Sciatic nerve (tissue), 2 donors: ENCODE data around the gene BCAM. TPM values are rescaled to one million over a fixed set of nuclear protein-coding genes. Genes with fewer than 3 reads are reported as not detected.
A peak's percentile ranks its signal among the peaks of the same experiment; 100 is the strongest.

Experiments
- ATAC-seq: fragments of 200-7000 bp; cut with Tn5 transposase; one replicate; pipeline ENCODE4 v1.9.1; 2020; ENCODE audit warnings: mild to moderate bottlenecking, moderate library complexity
- DNase-seq: peaks from one replicate; pipeline ENCODE4 v3.0.0-alpha.2; 2020; ENCODE audit warnings: low spot score
- intact Hi-C: fragments of 100-400 bp; cut with DNase I; formaldehyde crosslinking; loops from one replicate; pipeline ENCODE4 v1.14.2; 2022
- total RNA-seq: library from RNA; stranded (reverse); fragmentation: NEBNext Ultra II Directional; extraction: Animal tissue kit (Norgen Biotek cat#: 25700); gene quantifications from one replicate; pipeline ENCODE4 v1.2.1, GENCODE V29; 2021
- donor health status: DM: no; HTN: no; CAD: no.
- donor health status: DM: no; HTN: no; CAD: no.

Gene BCAM
- total RNA-seq, 1 donor from 2014 or later: 164 TPM

DNA sequence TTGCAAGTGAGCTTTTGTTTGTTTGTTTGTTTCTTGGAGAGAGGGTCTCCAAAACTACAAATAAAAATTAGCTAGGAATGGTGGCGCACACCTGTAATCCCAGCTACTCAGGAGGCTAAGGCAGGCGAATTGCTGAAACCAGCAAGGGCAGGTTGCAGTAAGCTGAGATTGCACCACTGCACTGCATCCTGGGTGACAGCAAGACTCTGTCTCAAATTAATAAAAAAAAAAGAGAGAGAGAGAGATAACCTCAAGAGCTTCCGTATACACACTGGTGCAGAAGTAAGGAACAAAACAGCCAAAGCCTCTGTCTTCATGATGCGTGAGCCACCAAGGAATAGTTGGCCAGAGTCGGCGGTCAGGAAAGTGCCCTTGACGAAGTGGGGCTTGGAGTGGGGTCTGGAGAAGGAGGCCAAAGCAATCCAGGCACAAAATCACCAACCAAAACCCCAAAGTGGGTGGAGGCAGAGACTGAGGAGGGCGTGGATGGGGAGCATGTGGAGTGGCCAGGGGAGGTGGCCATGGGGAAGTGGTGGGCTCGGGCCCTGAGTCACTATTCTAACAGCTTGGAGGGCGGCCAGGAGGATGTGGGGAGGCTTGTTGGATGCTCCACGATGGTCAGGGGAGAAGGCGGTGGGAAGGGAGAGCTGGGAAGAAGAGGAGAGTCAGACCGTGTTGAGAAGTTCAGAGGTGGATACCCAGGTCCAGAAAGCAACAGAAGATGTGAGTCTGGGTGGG lies 61.0 kb downstream of the BCAM start:
- ATAC-seq (peak; percentile 35), DNase-seq (peak; percentile 84)
- intact Hi-C loops: loop anchor here (5.0 kb wide), 1 partner anchor 612 kb away; no protein-coding TSS in a partner anchor

Other genes starting within 250 kb of the BCAM start
- gene IGSF23, start 195.5 kb upstream of the BCAM start, total RNA-seq: not detected
- gene PVR, start 165.2 kb upstream of the BCAM start, total RNA-seq: 49.1 TPM
- gene CEACAM19, start 137.6 kb upstream of the BCAM start, total RNA-seq: 23.4 TPM
- gene CEACAM16, start 110.0 kb upstream of the BCAM start, total RNA-seq: not detected
- gene BCL3, start 60.4 kb upstream of the BCAM start, total RNA-seq: 117 TPM
- not detected for gene CBLC, start 31.2 kb upstream of the BCAM start, total RNA-seq
- 115 TPM for gene NECTIN2, start 37.2 kb downstream of the BCAM start, total RNA-seq
- gene TOMM40, start 82.2 kb downstream of the BCAM start, total RNA-seq: 29.1 TPM
- gene APOE, start 96.7 kb downstream of the BCAM start, total RNA-seq: 79.3 TPM
- 29.0 TPM for gene APOC1, start 105.5 kb downstream of the BCAM start, total RNA-seq
- gene APOC4, start 133.1 kb downstream of the BCAM start, total RNA-seq: not detected
- gene APOC2, start 136.9 kb downstream of the BCAM start, total RNA-seq: 4.2 TPM
- 105 TPM for gene CLPTM1, start 146.3 kb downstream of the BCAM start, total RNA-seq
- gene RELB, start 192.4 kb downstream of the BCAM start, total RNA-seq: 27.4 TPM
- gene CLASRP, start 229.9 kb downstream of the BCAM start, total RNA-seq: 109 TPM